Neural progenitor cell (in vitro differentiated cells): Measurements from ENCODE around the gene MYO1B.

Experiments
- CTCF ChIP-seq: fragments of 200-600 bp; sonication (generic); IDR thresholded peaks from 2 replicates; pipeline ENCODE4 v1.5.1; 2017; ENCODE audit warnings: antibody characterized with exemption, mild to moderate bottlenecking
- EZH2 ChIP-seq: fragments of 200-600 bp; sonication (generic); IDR thresholded peaks from 2 replicates; pipeline ENCODE4 v1.6.1; 2017; ENCODE audit warnings: antibody characterized with exemption, mild to moderate bottlenecking, moderate library complexity
- EZH2phosphoT487 ChIP-seq: fragments of 200-600 bp; sonication (generic); IDR thresholded peaks from 2 replicates; pipeline ENCODE4 v1.6.1; 2017; ENCODE audit warnings: antibody characterized with exemption

- TF ChIP-seq CTCF (no peak), EZH2 (no peak), EZH2phosphoT487 (no peak)
Observed at GRCh38 chr2:191252699-191253098, 7.5 kb downstream of the MYO1B start.
